SK-N-SH (cell line): Measurements from ENCODE around the gene MXRA5. TPM values are rescaled to one million over a fixed set of nuclear protein-coding genes. Genes with fewer than 3 reads are reported as not detected.

ENCODE experiments used
- CTCF ChIA-PET: fragments of 300-600, 350-600 bp; formaldehyde crosslinking; extraction: SDS; loops from one replicate; lab custom pipeline; 2021; lab: Yijun Ruan, JAX
- POLR2A ChIA-PET: fragments of 350-600 bp; sonication (Branson Sonifier 250); formaldehyde crosslinking; extraction: SDS; loops from one replicate; lab custom pipeline; 2020; ENCODE audit warnings: antibody characterized with exemption, inconsistent platforms; lab: Yijun Ruan, JAX
- DNase-seq: peaks from one replicate; pipeline ENCODE4 v3.0.0; 2012
- H2AFZ ChIP-seq: fragments of 200-600 bp; sonication (generic); 2 replicates; pipeline ENCODE4 v1.8.1; 2016; ENCODE audit warnings: antibody characterized with exemption, mild to moderate bottlenecking, low read depth
- H3F3A ChIP-seq: fragments of 200-600 bp; sonication (generic); replicated peaks from 2 replicates; pipeline ENCODE3; 2016; ENCODE audit warnings: antibody characterized with exemption, mild to moderate bottlenecking; ENCODE audit not compliant: insufficient read depth
- H3K27ac ChIP-seq, 2 experiments: fragments of 200-500 bp in 1 of 2; fragments of 200-600 bp in 1 of 2; sonication (Bioruptor generic) in 1 of 2; sonication (generic), shearing (Covaris generic) in 1 of 2; 2 replicates each; pipeline versions ENCODE4 v1.5.1 to v1.6.1; 2014 to 2016; ENCODE audit warnings: low read depth in 2 of 2, inconsistent platforms in 1 of 2, low read length in 1 of 2, mild to moderate bottlenecking in 1 of 2, mixed read lengths in 1 of 2
- H3K27me3 ChIP-seq: fragments of 200-600 bp; sonication (generic), shearing (Covaris generic); 2 replicates; pipeline ENCODE4 v1.6.1; 2016; ENCODE audit warnings: mixed run types; ENCODE audit not compliant: insufficient read depth
- H3K36me3 ChIP-seq, 2 experiments: fragments of 200-500 bp in 1 of 2; fragments of 200-600 bp in 1 of 2; sonication (Bioruptor generic) in 1 of 2; sonication (generic) in 1 of 2; replicated peaks in 1 of 2; 2 replicates each; pipeline versions ENCODE3 to v1.5.1; 2014 to 2016; ENCODE audit warnings: low read length in 1 of 2, mild to moderate bottlenecking in 1 of 2; ENCODE audit not compliant: insufficient read depth in 2 of 2, control insufficient read depth in 1 of 2
- H3K4me1 ChIP-seq, 2 experiments: fragments of 200-500 bp in 1 of 2; fragments of 200-600 bp in 1 of 2; sonication (Bioruptor generic) in 1 of 2; sonication (generic), shearing (Covaris generic) in 1 of 2; 2 replicates each; pipeline versions ENCODE4 v1.5.1 to v1.6.1; 2014 to 2016; ENCODE audit warnings: low read depth in 1 of 2, low read length in 1 of 2, mixed run types in 1 of 2; ENCODE audit not compliant: insufficient read depth in 2 of 2, control insufficient read depth in 1 of 2
- H3K4me2 ChIP-seq: fragments of 200-600 bp; sonication (generic), shearing (Covaris generic); 2 replicates; pipeline ENCODE4 v1.6.1; 2017; ENCODE audit warnings: mixed run types
- H3K4me3 ChIP-seq, 2 experiments: fragments of 200-500 bp in 1 of 2; fragments of 200-600 bp in 1 of 2; sonication (Bioruptor generic) in 1 of 2; sonication (generic), shearing (Covaris generic) in 1 of 2; 2 replicates each; pipeline versions ENCODE4 v1.5.1 to v1.8.1; 2014 to 2016; ENCODE audit warnings: low read depth in 2 of 2, inconsistent platforms in 1 of 2, low read length in 1 of 2, mild to moderate bottlenecking in 1 of 2, mixed read lengths in 1 of 2, moderate library complexity in 1 of 2
- H3K79me2 ChIP-seq: fragments of 200-600 bp; sonication (generic); 2 replicates; pipeline ENCODE4 v1.8.1; 2017; ENCODE audit warnings: mild to moderate bottlenecking; ENCODE audit not compliant: insufficient read depth
- H3K9ac ChIP-seq: fragments of 200-600 bp; sonication (generic); 2 replicates; pipeline ENCODE4 v1.6.1; 2017; ENCODE audit warnings: mixed run types
- H3K9me2 ChIP-seq: fragments of 200-600 bp; sonication (generic); 2 replicates; pipeline ENCODE4 v1.6.1; 2017; ENCODE audit warnings: mixed run types
- H3K9me3 ChIP-seq: fragments of 200-600 bp; sonication (generic); 2 replicates; pipeline ENCODE4 v1.6.1; 2017; ENCODE audit warnings: mixed run types, mild to moderate bottlenecking, moderate library complexity
- H4K20me1 ChIP-seq: fragments of 200-600 bp; sonication (generic); 2 replicates; pipeline ENCODE4 v1.6.1; 2017; ENCODE audit warnings: mild to moderate bottlenecking, mixed run types; ENCODE audit not compliant: insufficient read depth
- ELF1 ChIP-seq: IDR thresholded peaks from 2 replicates; pipeline ENCODE4 v1.4.0; 2012
- EP300 ChIP-seq, 2 experiments: IDR thresholded peaks; 2 replicates each; pipeline versions ENCODE4 v1.4.0 to v1.6.1; 2012; ENCODE audit warnings: borderline replicate concordance in 1 of 2, low read depth in 1 of 2, low read length in 1 of 2
- FOXJ3 ChIP-seq: sonication (generic); formaldehyde crosslinking; IDR thresholded peaks from 2 replicates; pipeline ENCODE4 v1.5.1; 2020; ENCODE audit warnings: mild to moderate bottlenecking, missing genetic modification reagents
- GABPA ChIP-seq: IDR thresholded peaks from 2 replicates; pipeline ENCODE4 v1.4.0; 2012; ENCODE audit warnings: low read depth, mild to moderate bottlenecking
- GATA2 ChIP-seq: sonication (generic); formaldehyde crosslinking; IDR thresholded peaks from 2 replicates; pipeline ENCODE4 v1.5.0; 2020; ENCODE audit warnings: mild to moderate bottlenecking, missing genetic modification reagents
- IRF3 ChIP-seq: fragments of 150-350 bp; IDR thresholded peaks from 2 replicates; pipeline ENCODE4 v1.6.1; 2016; ENCODE audit warnings: mild to moderate bottlenecking, low read depth, low read length
- MAX ChIP-seq: IDR thresholded peaks from 2 replicates; pipeline ENCODE4 v1.4.0; 2012; ENCODE audit warnings: low read depth
- MEF2A ChIP-seq: IDR thresholded peaks from 2 replicates; pipeline ENCODE4 v1.4.0; 2012; ENCODE audit warnings: low read depth, borderline replicate concordance
- PBX3 ChIP-seq: IDR thresholded peaks from 2 replicates; pipeline ENCODE4; 2012
- RCOR1 ChIP-seq: fragments of 150-350 bp; IDR thresholded peaks from 2 replicates; pipeline ENCODE4 v1.6.1; 2017; ENCODE audit warnings: antibody characterized with exemption, low read length
- RXRA ChIP-seq: IDR thresholded peaks from 2 replicates; pipeline ENCODE4 v1.4.0; 2012; ENCODE audit warnings: low read depth, mild to moderate bottlenecking, borderline replicate concordance
- SIN3A ChIP-seq: IDR thresholded peaks from 2 replicates; pipeline ENCODE4 v1.6.1; 2012; ENCODE audit warnings: low read depth, mild to moderate bottlenecking, low read length, moderate library complexity, borderline replicate concordance
- SMC3 ChIP-seq: IDR thresholded peaks from 2 replicates; pipeline ENCODE4 v1.6.1; 2012; ENCODE audit warnings: low read depth, low read length, improper control_type of control experiment
- TEAD4 ChIP-seq: IDR thresholded peaks from 2 replicates; pipeline ENCODE4 v1.4.0; 2012; ENCODE audit warnings: mild to moderate bottlenecking, borderline replicate concordance; ENCODE audit not compliant: insufficient read depth
- USF1 ChIP-seq: IDR thresholded peaks from 2 replicates; pipeline ENCODE4 v1.4.0; 2012; ENCODE audit warnings: low read depth, borderline replicate concordance
- YY1 ChIP-seq: IDR thresholded peaks from 2 replicates; pipeline ENCODE4 v1.4.0; 2012; ENCODE audit warnings: low read depth, mild to moderate bottlenecking
- WGBS: methylation state at CpG from one replicate; pipeline ENCODE4 v1.1.6; 2017; ENCODE audit warnings: low lambda C conversion rate; 5-methylcytosine and 5-hydroxymethylcytosine counted together
- polyA plus RNA-seq, 3 experiments: library from polyadenylated mRNA; depleted of rRNA; stranded (reverse); fragments of >200 nt; gene quantifications; 2 replicates each; pipeline ENCODE4 v1.2.3, GENCODE V29; 2012

Gene MXRA5
- polyA plus RNA-seq, 1 of the 3 experiments (the other 2 are of a cell fraction), result 7.9 TPM

GRCh38 chrX:3371163-3371562, 24.7 kb upstream of the MXRA5 start:
- WGBS, result 16% methylated on average over 4 of the region's 4 CpGs
- Histone ChIP-seq H3K4me3 (no peak overlapping the region), H3K27me3 (no peaks in the 10 kb centered on the region), H3K9ac (no peak overlapping the region), H3K9me2 (no peaks in the 10 kb centered on the region), H3K36me3 (no peaks in the 10 kb centered on the region), H3K9me3 (no peaks in the 10 kb centered on the region), H3K27ac (no peak overlapping the region), H3K79me2 (no peaks in the 10 kb centered on the region), H3K4me2 (no peak overlapping the region)
- POLR2A ChIA-PET, result no interaction called here
- DNase-seq, result no peak
- TF ChIP-seq FOXJ3 (CRISPR knock-in tag) (no peak), SMC3 (no peak), GATA2 (no peak), RXRA (no peak), ELF1 (no peak), PBX3 (no peak), GABPA (no peak), MAX (no peak), YY1 (no peak)
- TF ChIP-seq, all 33 proteins: peak for 0
- Histone ChIP-seq H2AFZ (no peak overlapping the region), H3K4me1 (no peaks in the 10 kb centered on the region), H3F3A (no peaks in the 10 kb centered on the region), H4K20me1 (no peaks in the 10 kb centered on the region)
- CTCF ChIA-PET, result no interaction called here

GRCh38 chrX:3370656-3371055, 24.2 kb upstream of the MXRA5 start:
- Histone ChIP-seq H4K20me1 (no peaks in the 10 kb centered on the region), H3K4me3 (no peak overlapping the region), H3K4me2 (no peak overlapping the region), H2AFZ (no peak overlapping the region), H3F3A (no peaks in the 10 kb centered on the region), H3K9me2 (no peaks in the 10 kb centered on the region), H3K36me3 (no peaks in the 10 kb centered on the region), H3K9me3 (no peaks in the 10 kb centered on the region), H3K4me1 (no peaks in the 10 kb centered on the region), H3K27ac (no peak overlapping the region), H3K79me2 (no peaks in the 10 kb centered on the region), H3K27me3 (no peaks in the 10 kb centered on the region), H3K9ac (no peak overlapping the region)
- CTCF ChIA-PET, result no interaction called here
- 0% methylated on average over 3 of the region's 3 CpGs for WGBS
- DNase-seq, result no peak
- POLR2A ChIA-PET, result no interaction called here
- TF ChIP-seq USF1 (no peak), IRF3 (no peak), MEF2A (no peak), SIN3A (no peak), EP300 (IDR thresholded peaks at IDR 0.05; ENCODE audit: borderline replicate concordance in 1 of 2, low read depth in 1 of 2, low read length in 1 of 2) (no peak), TEAD4 (no peak), ELF1 (no peak), RCOR1 (no peak)
